HepG2 (cell line): ENCODE measurements around the gene METTL15. TPM values are rescaled to one million over a fixed set of nuclear protein-coding genes. Genes with fewer than 3 reads are reported as not detected.
A peak's percentile ranks its signal among the peaks of the same experiment; 100 is the strongest.

Experiments
- ATAC-seq: fragments of 200-7000 bp; cut with Tn5 transposase; 3 replicates; pipeline ENCODE4 v1.9.1; 2020; ENCODE audit warnings: mild to moderate bottlenecking, moderate library complexity
- BruUV-seq: library from RNA; stranded (reverse); fragments of 400-500 nt; replicated peaks from 2 replicates; lab custom pipeline; 2021; lab: Mats Ljungman, UMichigan
- CTCF ChIA-PET: fragments of 300-600 bp; formaldehyde crosslinking; extraction: SDS; loops from one replicate; lab custom pipeline; 2021; ENCODE audit warnings: low total read pairs, inconsistent platforms, low intra/inter-chr PET ratio; lab: Yijun Ruan, JAX
- POLR2A ChIA-PET: fragments of 350-600 bp; sonication (Branson Sonifier 250); formaldehyde crosslinking; loops from one replicate; lab custom pipeline; 2020; ENCODE audit warnings: antibody characterized with exemption, inconsistent platforms; lab: Yijun Ruan, JAX
- DNase-seq: peaks from one replicate; pipeline ENCODE4 v3.0.0-alpha.2; 2015; ENCODE audit warnings: low spot score
- FAIRE-seq: peaks from 3 replicates; lab custom pipeline; 2011; peaks lifted over from hg19 to GRCh38; lab: Jason Lieb, UNC
- H2AFZ ChIP-seq: one replicate; pipeline ENCODE4 v1.6.1; 2011; ENCODE audit warnings: low read length, inconsistent platforms
- H3K27ac ChIP-seq: fragments of 300-600 bp; 3 replicates; pipeline ENCODE4 v1.8.0; 2011; ENCODE audit warnings: mixed run types, mild to moderate bottlenecking, mixed read lengths, low read length, inconsistent platforms; ENCODE audit not compliant: insufficient read depth; ENCODE audit errors: extremely low read length
- H3K27me3 ChIP-seq, 2 experiments: fragments of 200-600 bp in 1 of 2; 2 replicates in 1 of 2; 3 replicates in 1 of 2; pipeline versions ENCODE4 v1.6.0 to v1.8.0; 2011; ENCODE audit warnings: low read length in 2 of 2, mild to moderate bottlenecking in 2 of 2, moderate library complexity in 2 of 2, inconsistent platforms in 1 of 2; ENCODE audit not compliant: insufficient read depth in 2 of 2, control insufficient read depth in 1 of 2
- H3K36me3 ChIP-seq, 2 experiments: fragments of 200-600 bp in 1 of 2; replicated peaks in 1 of 2; 2 replicates in 1 of 2; 3 replicates in 1 of 2; pipeline versions ENCODE4 v1.5.1 to v1.8.0; 2011; ENCODE audit warnings: low read length in 2 of 2, inconsistent platforms in 1 of 2; ENCODE audit not compliant: insufficient read depth in 2 of 2, control insufficient read depth in 1 of 2
- H3K4me1 ChIP-seq: 2 replicates; pipeline ENCODE4 v1.5.1; 2012; ENCODE audit warnings: low read length, inconsistent platforms; ENCODE audit not compliant: insufficient read depth
- H3K4me2 ChIP-seq: 2 replicates; pipeline ENCODE4 v1.6.0; 2011; ENCODE audit warnings: low read depth, low read length, inconsistent platforms
- H3K4me3 ChIP-seq, 3 experiments: fragments of 200-600 bp in 1 of 3; sonication (generic), shearing (Covaris generic) in 1 of 3; replicated peaks in 1 of 3; 2 replicates each; pipeline ENCODE4 v1.5.1; 2011 to 2016; ENCODE audit warnings: low read length in 3 of 3, inconsistent platforms in 2 of 3, low read depth in 2 of 3, mild to moderate bottlenecking in 2 of 3, control low read depth in 1 of 3, mixed read lengths in 1 of 3; ENCODE audit not compliant: insufficient read depth in 1 of 3
- H3K79me2 ChIP-seq: one replicate; pipeline ENCODE4 v1.6.1; 2011; ENCODE audit warnings: low read length, inconsistent platforms; ENCODE audit not compliant: insufficient read depth
- H3K9ac ChIP-seq: 2 replicates; pipeline ENCODE4 v1.6.0; 2011; ENCODE audit warnings: mild to moderate bottlenecking, low read depth, low read length, inconsistent platforms; ENCODE audit not compliant: insufficient read depth
- H3K9me3 ChIP-seq: 2 replicates; pipeline ENCODE4 v1.5.1; 2012; ENCODE audit warnings: mild to moderate bottlenecking, low read length
- H4K20me1 ChIP-seq: 2 replicates; pipeline ENCODE4 v1.6.0; 2011; ENCODE audit warnings: inconsistent platforms, mild to moderate bottlenecking, low read length, moderate library complexity; ENCODE audit not compliant: insufficient read depth
- CEBPB ChIP-seq: IDR thresholded peaks from 2 replicates; pipeline ENCODE4 v1.6.1; 2011; ENCODE audit warnings: low read depth, low read length, improper control_type of control experiment, borderline replicate concordance
- FLYWCH1 ChIP-seq: sonication (generic); formaldehyde crosslinking; IDR thresholded peaks from 2 replicates; pipeline ENCODE4 v1.8.1; 2023; ENCODE audit warnings: mild to moderate bottlenecking, missing genetic modification reagents
- MAFF ChIP-seq: IDR thresholded peaks from 2 replicates; pipeline ENCODE4 v1.6.1; 2011; ENCODE audit warnings: low read depth, low read length, improper control_type of control experiment
- MAFK ChIP-seq, 2 experiments: IDR thresholded peaks in 1 of 2; conservative IDR thresholded peaks in 1 of 2; 2 replicates each; pipeline ENCODE4 v1.6.1; 2011; ENCODE audit warnings: improper control_type of control experiment in 2 of 2, low read length in 2 of 2
- RARG ChIP-seq: sonication (generic); formaldehyde crosslinking; IDR thresholded peaks from 2 replicates; pipeline ENCODE4 v1.4.0; 2020; ENCODE audit warnings: low read depth, mild to moderate bottlenecking, missing genetic modification reagents
- XBP1 ChIP-seq: sonication (generic); formaldehyde crosslinking; IDR thresholded peaks from 2 replicates; pipeline ENCODE4 v1.5.0; 2020; ENCODE audit warnings: missing genetic modification reagents
- XRCC5 ChIP-seq: fragments of 200-400 bp; formaldehyde crosslinking; optimal IDR thresholded peaks from 2 replicates; pipeline ENCODE3; 2017; ENCODE audit warnings: mild to moderate bottlenecking, low read length
- ZFP36 ChIP-seq: fragments of 150-350 bp; IDR thresholded peaks from 2 replicates; pipeline ENCODE4 v1.6.1; 2018; ENCODE audit warnings: borderline replicate concordance, low read length, low read depth; ENCODE audit not compliant: partially characterized antibody
- ZFP82 ChIP-seq: sonication (generic); formaldehyde crosslinking; IDR thresholded peaks from 2 replicates; pipeline ENCODE4 v1.5.1; 2020; ENCODE audit warnings: mild to moderate bottlenecking, missing genetic modification reagents, borderline replicate concordance
- WGBS: methylation state at CpG from one replicate; pipeline ENCODE4 v1.1.6; 2017; ENCODE audit warnings: low lambda C conversion rate; 5-methylcytosine and 5-hydroxymethylcytosine counted together
- in situ Hi-C: cut with HindIII; loops from 2 replicates; pipeline ENCODE4 v1.10.0; 2017; ENCODE audit warnings: low pct_unique_long_range_greater_than_20kb; ENCODE audit not compliant: extremely low pct_ligation_motif_present
- intact Hi-C: fragments of 100-400 bp; cut with micrococcal nuclease; formaldehyde crosslinking; loops from one replicate; pipeline ENCODE4 v1.10.0; 2022; ENCODE audit not compliant: unreplicated experiment
- polyA plus RNA-seq, 8 experiments: library from polyadenylated mRNA; depleted of rRNA in 3 of 8; stranded (reverse) in 7 of 8; unstranded in 1 of 8; fragments of >200 nt; fragmentation: Illumina TruSeq in 4 of 8; extraction: Trizol in 4 of 8; gene quantifications; 2 replicates each; pipeline versions ENCODE4 v1.2.1 to v1.2.3, GENCODE V29; 2011 to 2016; ENCODE audit warnings: low read depth in 4 of 8, missing spikeins in 1 of 8, mixed read lengths in 1 of 8; ENCODE audit not compliant: insufficient read depth in 1 of 8
- total RNA-seq, 5 experiments: library from RNA; depleted of rRNA; stranded (reverse); fragments of >200 nt; fragmentation: Illumina TruSeq; extraction: Trizol; gene quantifications; 2 replicates each; pipeline ENCODE4 v1.2.3, GENCODE V29; 2016; ENCODE audit warnings: low read depth in 1 of 5
- TF ChIP-seq, protein P1 (sequence below): sonication (generic); formaldehyde crosslinking; conservative IDR thresholded peaks from 2 replicates; pipeline ENCODE4 v1.4.0; 2020; ENCODE audit warnings: missing genetic modification reagents
- TF ChIP-seq, protein P2 (sequence below): sonication (generic); formaldehyde crosslinking; conservative IDR thresholded peaks from 2 replicates; pipeline ENCODE4 v1.4.0; 2020; ENCODE audit warnings: mild to moderate bottlenecking, missing genetic modification reagents, moderate library complexity

The METTL15 gene
- total and polyA plus RNA-seq, 2 of the 13 experiments (the other 11 are each of a cell fraction or from before 2014, with no cell fraction given): 6.5 to 14.0 TPM

DNA sequence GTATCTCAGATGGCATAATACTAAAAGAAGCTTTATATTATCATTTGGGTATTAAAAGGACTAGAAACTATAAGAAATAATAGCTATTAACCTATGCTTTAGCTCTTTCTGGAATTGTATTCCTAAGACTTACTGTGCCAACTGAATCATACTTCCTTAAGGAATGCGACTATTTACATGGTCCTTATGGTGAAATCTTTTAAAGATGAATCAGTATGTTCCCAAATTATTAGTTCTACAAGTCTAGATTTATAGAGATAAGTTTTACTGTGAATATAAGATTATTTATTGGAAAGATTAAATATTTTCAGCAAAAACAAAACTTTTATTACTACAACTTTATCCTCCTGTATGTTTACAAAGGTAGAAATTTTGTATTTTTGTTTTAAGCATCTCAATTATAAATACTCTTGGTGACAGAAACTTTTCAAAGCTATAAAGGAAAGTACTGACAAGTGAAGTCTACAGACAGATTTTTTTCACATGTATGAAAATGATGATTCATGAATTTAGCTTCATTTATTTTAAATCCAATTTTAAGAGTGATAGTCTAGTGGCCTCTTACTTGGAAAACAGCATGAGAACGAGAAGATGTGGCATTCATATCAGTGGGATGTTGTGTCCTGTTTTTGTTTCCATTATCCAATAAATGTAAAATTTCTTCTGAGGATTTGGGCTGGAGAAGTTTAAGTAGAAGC lies 18.0 kb upstream of the METTL15 start:
- intact Hi-C loops: no loop called here
- Histone ChIP-seq H3K4me2 (no peak overlapping the region), H3K27ac (no peak overlapping the region)
- FAIRE-seq: no peak
- ATAC-seq: no peak
- TF ChIP-seq ZFP36: no peak
- peak; percentile 54 to 61 for TF ChIP-seq MAFK (conservative IDR thresholded peaks at IDR 0.05 in 1 of 2, IDR thresholded peaks at IDR 0.05 in 1 of 2; ENCODE audit: low read length in 2 of 2)
- no peak for TF ChIP-seq ZFP82 (CRISPR knock-in tag)
- peak; percentile 40; the same call in 1 of the 2 replicates for TF ChIP-seq MAFF
- TF ChIP-seq, all 625 proteins: peak for 2
- H3K9me3 ChIP-seq: no peaks in the 10 kb centered on the region
- H3K79me2 ChIP-seq: no peaks in the 10 kb centered on the region
- no peak overlapping the region for H3K4me3 ChIP-seq
- H3K27me3 ChIP-seq: no peaks in the 10 kb centered on the region
- H3K36me3 ChIP-seq: peaks cover 0 to 3% of the 10 kb centered on the region in 2 experiments; a peak in 1 of 5 replicates
- H4K20me1 ChIP-seq: no peaks in the 10 kb centered on the region
- H2AFZ ChIP-seq: no peak overlapping the region
- in situ Hi-C loops: no loop called here
- POLR2A ChIA-PET: no interaction called here
- no peaks in the 10 kb centered on the region for H3K4me1 ChIP-seq
- DNase-seq: no peak
- H3K9ac ChIP-seq: no peak overlapping the region
- WGBS: 98% methylated on average over 2 of the region's 2 CpGs
- CTCF ChIA-PET: no interaction called here
- BruUV-seq: no TSS peak

DNA sequence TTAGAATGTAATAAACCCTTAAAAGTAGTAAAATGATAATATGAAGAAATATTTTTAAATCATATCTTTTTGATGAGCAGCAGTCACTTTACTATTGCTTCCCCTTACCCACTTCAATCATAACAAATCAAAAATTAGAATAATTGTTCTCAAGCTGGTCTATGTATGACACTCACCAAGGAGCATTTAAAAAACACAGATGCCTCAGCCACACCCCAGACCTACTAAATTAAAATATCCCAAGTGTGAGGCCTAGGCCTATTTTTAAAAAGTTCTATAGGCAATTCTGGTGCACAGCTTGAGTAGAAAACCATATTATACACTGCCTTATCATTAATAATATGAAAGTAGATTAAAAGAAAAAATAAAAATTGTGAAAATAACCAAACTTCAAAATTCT lies 15.4 kb upstream of the METTL15 start:
- POLR2A ChIA-PET: no interaction called here
- in situ Hi-C loops (no loop called here), intact Hi-C loops (no loop called here)
- no TSS peak for BruUV-seq
- FAIRE-seq (no peak), ATAC-seq (no peak), DNase-seq (no peak)
- Histone ChIP-seq H3K9me3 (no peaks in the 10 kb centered on the region), H3K4me2 (no peak overlapping the region), H4K20me1 (no peaks in the 10 kb centered on the region), H3K27ac (no peak overlapping the region), H3K27me3 (no peaks in the 10 kb centered on the region), H3K9ac (no peak overlapping the region), H3K4me3 (no peak overlapping the region), H3K4me1 (no peaks in the 10 kb centered on the region), H2AFZ (no peak overlapping the region), H3K79me2 (no peaks in the 10 kb centered on the region), H3K36me3 (peaks cover 0 to 9% of the 10 kb centered on the region in 2 experiments; a peak in 1 of 5 replicates)
- CTCF ChIA-PET: no interaction called here
- TF ChIP-seq XRCC5 (no peak), RARG (no peak), CEBPB (no peak), FLYWCH1 (no peak), XBP1 (no peak)
- TF ChIP-seq, protein P1, sequence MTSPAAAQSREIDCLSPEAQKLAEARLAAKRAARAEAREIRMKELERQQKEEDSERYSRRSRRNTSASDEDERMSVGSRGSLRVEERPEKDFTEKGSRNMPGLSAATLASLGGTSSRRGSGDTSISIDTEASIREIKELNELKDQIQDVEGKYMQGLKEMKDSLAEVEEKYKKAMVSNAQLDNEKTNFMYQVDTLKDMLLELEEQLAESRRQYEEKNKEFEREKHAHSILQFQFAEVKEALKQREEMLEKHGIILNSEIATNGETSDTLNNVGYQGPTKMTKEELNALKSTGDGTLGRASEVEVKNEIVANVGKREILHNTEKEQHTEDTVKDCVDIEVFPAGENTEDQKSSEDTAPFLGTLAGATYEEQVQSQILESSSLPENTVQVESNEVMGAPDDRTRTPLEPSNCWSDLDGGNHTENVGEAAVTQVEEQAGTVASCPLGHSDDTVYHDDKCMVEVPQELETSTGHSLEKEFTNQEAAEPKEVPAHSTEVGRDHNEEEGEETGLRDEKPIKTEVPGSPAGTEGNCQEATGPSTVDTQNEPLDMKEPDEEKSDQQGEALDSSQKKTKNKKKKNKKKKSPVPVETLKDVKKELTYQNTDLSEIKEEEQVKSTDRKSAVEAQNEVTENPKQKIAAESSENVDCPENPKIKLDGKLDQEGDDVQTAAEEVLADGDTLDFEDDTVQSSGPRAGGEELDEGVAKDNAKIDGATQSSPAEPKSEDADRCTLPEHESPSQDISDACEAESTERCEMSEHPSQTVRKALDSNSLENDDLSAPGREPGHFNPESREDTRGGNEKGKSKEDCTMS (CRISPR knock-in tag): no peak
- TF ChIP-seq, protein P2, sequence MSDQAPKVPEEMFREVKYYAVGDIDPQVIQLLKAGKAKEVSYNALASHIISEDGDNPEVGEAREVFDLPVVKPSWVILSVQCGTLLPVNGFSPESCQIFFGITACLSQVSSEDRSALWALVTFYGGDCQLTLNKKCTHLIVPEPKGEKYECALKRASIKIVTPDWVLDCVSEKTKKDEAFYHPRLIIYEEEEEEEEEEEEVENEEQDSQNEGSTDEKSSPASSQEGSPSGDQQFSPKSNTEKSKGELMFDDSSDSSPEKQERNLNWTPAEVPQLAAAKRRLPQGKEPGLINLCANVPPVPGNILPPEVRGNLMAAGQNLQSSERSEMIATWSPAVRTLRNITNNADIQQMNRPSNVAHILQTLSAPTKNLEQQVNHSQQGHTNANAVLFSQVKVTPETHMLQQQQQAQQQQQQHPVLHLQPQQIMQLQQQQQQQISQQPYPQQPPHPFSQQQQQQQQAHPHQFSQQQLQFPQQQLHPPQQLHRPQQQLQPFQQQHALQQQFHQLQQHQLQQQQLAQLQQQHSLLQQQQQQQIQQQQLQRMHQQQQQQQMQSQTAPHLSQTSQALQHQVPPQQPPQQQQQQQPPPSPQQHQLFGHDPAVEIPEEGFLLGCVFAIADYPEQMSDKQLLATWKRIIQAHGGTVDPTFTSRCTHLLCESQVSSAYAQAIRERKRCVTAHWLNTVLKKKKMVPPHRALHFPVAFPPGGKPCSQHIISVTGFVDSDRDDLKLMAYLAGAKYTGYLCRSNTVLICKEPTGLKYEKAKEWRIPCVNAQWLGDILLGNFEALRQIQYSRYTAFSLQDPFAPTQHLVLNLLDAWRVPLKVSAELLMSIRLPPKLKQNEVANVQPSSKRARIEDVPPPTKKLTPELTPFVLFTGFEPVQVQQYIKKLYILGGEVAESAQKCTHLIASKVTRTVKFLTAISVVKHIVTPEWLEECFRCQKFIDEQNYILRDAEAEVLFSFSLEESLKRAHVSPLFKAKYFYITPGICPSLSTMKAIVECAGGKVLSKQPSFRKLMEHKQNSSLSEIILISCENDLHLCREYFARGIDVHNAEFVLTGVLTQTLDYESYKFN (CRISPR knock-in tag): no peak
